Glomerular endothelial cell (primary cell): ENCODE measurements around the gene ETV3. TPM values are rescaled to one million over a fixed set of nuclear protein-coding genes. Genes with fewer than 3 reads are reported as not detected.
"Not testable (repeated sequence)": the region's sequence is repeated elsewhere in the genome, so short reads cannot be mapped to it uniquely, and the experiment has no call there.

Experiments used
- DNase-seq: peaks from one replicate; pipeline ENCODE4 v3.0.0-alpha.2; 2011; ENCODE audit warnings: low read depth, low spot score; ENCODE audit errors: extremely low read depth
- total RNA-seq: library from RNA; depleted of rRNA; stranded (reverse); fragments of >200 nt; gene quantifications from 2 replicates; pipeline ENCODE4 v1.2.3, GENCODE V29; 2015

Gene ETV3
- 14.9 and 19.5 TPM in 2 replicates for total RNA-seq

- no peak for DNase-seq
These were observed at the start of gene ETV3 for GRCh38 chr1:157138220-157139051. ETV3 (minus strand) TSS chr1:157138395; CDS start chr1:157136352, 2,043 bp downstream.

GRCh38 chr1:157186281-157186992 lies 48.2 kb upstream of the ETV3 start:
- no peak for DNase-seq

- no peak for DNase-seq
These were observed 45.7 kb upstream of the ETV3 start for GRCh38 chr1:157183870-157184269.

- DNase-seq: not testable (repeated sequence)
These were observed 44.2 kb upstream of the ETV3 start for GRCh38 chr1:157182371-157182770.

GRCh38 chr1:157181790-157182189 lies 43.6 kb upstream of the ETV3 start:
- no peak for DNase-seq

- no peak for DNase-seq
These were observed 43.1 kb upstream of the ETV3 start for GRCh38 chr1:157181258-157181657.

GRCh38 chr1:157178490-157178889 lies 40.3 kb upstream of the ETV3 start:
- DNase-seq: no peak

- no peak for DNase-seq
These were observed 39.7 kb upstream of the ETV3 start for GRCh38 chr1:157177733-157178394.

GRCh38 chr1:157176591-157177121 lies 38.5 kb upstream of the ETV3 start:
- no peak for DNase-seq

- DNase-seq: no peak
These were observed 37.8 kb upstream of the ETV3 start for GRCh38 chr1:157176016-157176415.

GRCh38 chr1:157173900-157174410 lies 35.8 kb upstream of the ETV3 start:
- DNase-seq: no peak

- DNase-seq: not testable (repeated sequence)
These were observed 35.0 kb upstream of the ETV3 start for GRCh38 chr1:157173241-157173640.

GRCh38 chr1:157172591-157172990 lies 34.4 kb upstream of the ETV3 start:
- not testable (repeated sequence) for DNase-seq

GRCh38 chr1:157171903-157172503 lies 33.8 kb upstream of the ETV3 start:
- DNase-seq: not testable (repeated sequence)

GRCh38 chr1:157170677-157171515 lies 32.7 kb upstream of the ETV3 start:
- no peak for DNase-seq

- DNase-seq: no peak
These were observed 29.8 kb upstream of the ETV3 start for GRCh38 chr1:157168015-157168414.

GRCh38 chr1:157167437-157167836 lies 29.2 kb upstream of the ETV3 start:
- no peak for DNase-seq

- DNase-seq: no peak
These were observed 28.4 kb upstream of the ETV3 start for GRCh38 chr1:157166590-157166989.

GRCh38 chr1:157163273-157164127 lies 25.3 kb upstream of the ETV3 start:
- no peak for DNase-seq
